ENCODE measurements around the gene PRR23A. TPM values are rescaled to one million over a fixed set of nuclear protein-coding genes. Genes with fewer than 3 reads are reported as not detected.

Gene PRR23A
- total RNA-seq (not detected), polyA plus RNA-seq (not detected)

GRCh38 chr3:139006051-139006716 is at the start of gene PRR23A:
Gene PRR23A (minus strand): TSS chr3:139006268. CDS start chr3:139006268, 0 bp downstream.
- H3K27ac ChIP-seq: no peak within 1 kb of the TSS
- no peak within 1 kb of the TSS for H3K4me3 ChIP-seq
- no peaks in the 10 kb centered on the region for H3K36me3 ChIP-seq
- no peaks in the 10 kb centered on the region for H3K4me1 ChIP-seq
- WGBS, 2 donors: 74 to 89% methylated on average over 60 of the region's 60 CpGs
- H3K27me3 ChIP-seq: no peaks in the 10 kb centered on the region
- intact Hi-C loops (cut with DNase I): no loop called here
- DNase-seq: no peak
- H3K9me3 ChIP-seq: peaks cover 0 to 4% (median 0%) of the 10 kb centered on the region in 4 donors
- TF ChIP-seq, protein P1, sequence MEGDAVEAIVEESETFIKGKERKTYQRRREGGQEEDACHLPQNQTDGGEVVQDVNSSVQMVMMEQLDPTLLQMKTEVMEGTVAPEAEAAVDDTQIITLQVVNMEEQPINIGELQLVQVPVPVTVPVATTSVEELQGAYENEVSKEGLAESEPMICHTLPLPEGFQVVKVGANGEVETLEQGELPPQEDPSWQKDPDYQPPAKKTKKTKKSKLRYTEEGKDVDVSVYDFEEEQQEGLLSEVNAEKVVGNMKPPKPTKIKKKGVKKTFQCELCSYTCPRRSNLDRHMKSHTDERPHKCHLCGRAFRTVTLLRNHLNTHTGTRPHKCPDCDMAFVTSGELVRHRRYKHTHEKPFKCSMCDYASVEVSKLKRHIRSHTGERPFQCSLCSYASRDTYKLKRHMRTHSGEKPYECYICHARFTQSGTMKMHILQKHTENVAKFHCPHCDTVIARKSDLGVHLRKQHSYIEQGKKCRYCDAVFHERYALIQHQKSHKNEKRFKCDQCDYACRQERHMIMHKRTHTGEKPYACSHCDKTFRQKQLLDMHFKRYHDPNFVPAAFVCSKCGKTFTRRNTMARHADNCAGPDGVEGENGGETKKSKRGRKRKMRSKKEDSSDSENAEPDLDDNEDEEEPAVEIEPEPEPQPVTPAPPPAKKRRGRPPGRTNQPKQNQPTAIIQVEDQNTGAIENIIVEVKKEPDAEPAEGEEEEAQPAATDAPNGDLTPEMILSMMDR (IDR thresholded peaks at IDR 0.05): no peak
- TF ChIP-seq POLR2A (IDR thresholded peaks at IDR 0.05) (no peak), POLR2AphosphoS5 (IDR thresholded peaks at IDR 0.05) (no peak)

GRCh38 chr3:139052802-139053600 is 46.9 kb upstream of the PRR23A start:
- H3K36me3 ChIP-seq: no peaks in the 10 kb centered on the region
- no peaks in the 10 kb centered on the region for H3K27me3 ChIP-seq
- H3K4me3 ChIP-seq: no peak overlapping the region
- H3K27ac ChIP-seq: no peak overlapping the region
- intact Hi-C loops (cut with DNase I): no loop called here
- WGBS, 2 donors: 77 to 83% methylated on average over 2 of the region's 2 CpGs
- no peaks in the 10 kb centered on the region for H3K4me1 ChIP-seq
- peaks cover 0 to 3% (median 0%) of the 10 kb centered on the region in 4 donors for H3K9me3 ChIP-seq
- DNase-seq: no peak
- TF ChIP-seq POLR2A (IDR thresholded peaks at IDR 0.05) (no peak), EP300 (IDR thresholded peaks at IDR 0.05) (no peak), POLR2AphosphoS5 (IDR thresholded peaks at IDR 0.05) (no peak)
- TF ChIP-seq, protein P1 (IDR thresholded peaks at IDR 0.05): no peak

- Histone ChIP-seq H3K9me3 (peaks cover 0 to 3% (median 1%) of the 10 kb centered on the region in 4 donors), H3K4me3 (no peak within 1 kb of the TSS), H3K4me1 (no peaks in the 10 kb centered on the region), H3K27me3 (no peaks in the 10 kb centered on the region), H3K36me3 (no peaks in the 10 kb centered on the region), H3K27ac (no peak within 1 kb of the TSS)
- TF ChIP-seq POLR2AphosphoS5 (IDR thresholded peaks at IDR 0.05) (no peak), POLR2A (IDR thresholded peaks at IDR 0.05) (no peak), EP300 (IDR thresholded peaks at IDR 0.05) (no peak)
- TF ChIP-seq, protein P1 (IDR thresholded peaks at IDR 0.05): no peak
- intact Hi-C loops (cut with DNase I): no loop called here
- no peak for DNase-seq
- WGBS, 2 donors: 52 to 80% methylated on average over 77 of the region's 77 CpGs
Measured at GRCh38 chr3:139044366-139045210, 38.5 kb upstream of the PRR23A start, which contains the start of gene PRR23C. Gene PRR23C (minus strand): TSS chr3:139044892. CDS start chr3:139044620, 272 bp downstream.

DNA sequence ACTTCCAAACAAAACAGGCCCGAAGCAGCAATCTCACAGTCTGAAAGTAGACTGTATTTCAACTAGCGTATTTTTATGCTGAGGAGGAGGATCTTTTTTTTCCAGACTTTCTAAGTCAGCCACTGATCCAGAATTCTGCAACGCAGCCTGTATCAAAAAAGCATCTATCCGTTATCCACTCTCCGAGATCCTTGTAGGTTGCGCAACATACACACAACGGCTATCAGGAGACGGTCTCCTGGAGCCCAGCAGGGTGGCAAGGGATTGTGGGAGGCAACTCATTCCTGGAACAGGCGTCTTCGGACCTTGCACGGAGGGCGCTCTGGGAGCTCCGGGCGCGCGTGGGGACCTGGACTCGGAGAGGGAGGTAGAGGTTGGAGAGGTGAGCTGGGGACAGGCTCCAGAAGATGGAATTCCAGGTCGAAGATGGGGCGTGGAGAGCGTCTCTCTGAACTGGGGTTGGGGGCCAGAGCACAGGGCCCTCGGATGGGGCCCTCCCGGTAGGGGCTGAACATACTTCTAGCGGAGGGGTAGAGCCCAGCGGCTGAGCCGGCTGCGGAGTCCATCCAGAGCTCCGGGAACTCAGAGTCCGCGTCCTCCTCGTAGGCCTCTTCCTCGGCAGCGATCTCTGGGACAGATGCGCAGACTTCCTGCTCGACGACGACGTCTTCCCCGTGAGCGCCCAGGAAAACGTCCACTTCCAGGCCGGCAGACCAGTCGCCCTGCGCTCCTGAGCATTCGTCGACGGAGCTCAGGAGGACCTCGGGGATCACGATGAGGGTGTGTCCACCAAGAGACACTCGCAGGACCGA is 37.7 kb upstream of the PRR23A start:
- Histone ChIP-seq H3K4me3 (no peak overlapping the region), H3K27ac (no peak overlapping the region), H3K9me3 (peaks cover 0 to 3% (median 1%) of the 10 kb centered on the region in 4 donors), H3K36me3 (no peaks in the 10 kb centered on the region), H3K27me3 (no peaks in the 10 kb centered on the region), H3K4me1 (no peaks in the 10 kb centered on the region)
- 74 to 91% methylated on average over 50 of the region's 50 CpGs for WGBS, 2 donors
- DNase-seq: no peak
- intact Hi-C loops (cut with DNase I): no loop called here
- TF ChIP-seq EP300 (IDR thresholded peaks at IDR 0.05) (no peak), POLR2AphosphoS5 (IDR thresholded peaks at IDR 0.05) (no peak), POLR2A (IDR thresholded peaks at IDR 0.05) (no peak)
- TF ChIP-seq, protein P1 (IDR thresholded peaks at IDR 0.05): no peak
